HepG2 (cell line): Measurements from ENCODE around the gene ACP2. TPM values are rescaled to one million over a fixed set of nuclear protein-coding genes. Genes with fewer than 3 reads are reported as not detected.
A peak's percentile ranks its signal among the peaks of the same experiment; 100 is the strongest.

Experiments used
- ATAC-seq: fragments of 200-7000 bp; cut with Tn5 transposase; 3 replicates; pipeline ENCODE4 v1.9.1; 2020; ENCODE audit warnings: mild to moderate bottlenecking, moderate library complexity
- BruUV-seq: library from RNA; stranded (reverse); fragments of 400-500 nt; replicated peaks from 2 replicates; lab custom pipeline; 2021; lab: Mats Ljungman, UMichigan
- CTCF ChIA-PET: fragments of 300-600 bp; formaldehyde crosslinking; extraction: SDS; loops from one replicate; lab custom pipeline; 2021; ENCODE audit warnings: low total read pairs, inconsistent platforms, low intra/inter-chr PET ratio; lab: Yijun Ruan, JAX
- POLR2A ChIA-PET: fragments of 350-600 bp; sonication (Branson Sonifier 250); formaldehyde crosslinking; loops from one replicate; lab custom pipeline; 2020; ENCODE audit warnings: antibody characterized with exemption, inconsistent platforms; lab: Yijun Ruan, JAX
- DNase-seq: peaks from one replicate; pipeline ENCODE4 v3.0.0-alpha.2; 2015; ENCODE audit warnings: low spot score
- FAIRE-seq: peaks from 3 replicates; lab custom pipeline; 2011; peaks lifted over from hg19 to GRCh38; lab: Jason Lieb, UNC
- H2AFZ ChIP-seq: one replicate; pipeline ENCODE4 v1.6.1; 2011; ENCODE audit warnings: low read length, inconsistent platforms
- H3K27ac ChIP-seq: fragments of 300-600 bp; 3 replicates; pipeline ENCODE4 v1.8.0; 2011; ENCODE audit warnings: mixed run types, mild to moderate bottlenecking, mixed read lengths, low read length, inconsistent platforms; ENCODE audit not compliant: insufficient read depth; ENCODE audit errors: extremely low read length
- H3K27me3 ChIP-seq, 2 experiments: fragments of 200-600 bp in 1 of 2; 2 replicates in 1 of 2; 3 replicates in 1 of 2; pipeline versions ENCODE4 v1.6.0 to v1.8.0; 2011; ENCODE audit warnings: low read length in 2 of 2, mild to moderate bottlenecking in 2 of 2, moderate library complexity in 2 of 2, inconsistent platforms in 1 of 2; ENCODE audit not compliant: insufficient read depth in 2 of 2, control insufficient read depth in 1 of 2
- H3K36me3 ChIP-seq, 2 experiments: fragments of 200-600 bp in 1 of 2; replicated peaks in 1 of 2; 2 replicates in 1 of 2; 3 replicates in 1 of 2; pipeline versions ENCODE4 v1.5.1 to v1.8.0; 2011; ENCODE audit warnings: low read length in 2 of 2, inconsistent platforms in 1 of 2; ENCODE audit not compliant: insufficient read depth in 2 of 2, control insufficient read depth in 1 of 2
- H3K4me1 ChIP-seq: 2 replicates; pipeline ENCODE4 v1.5.1; 2012; ENCODE audit warnings: low read length, inconsistent platforms; ENCODE audit not compliant: insufficient read depth
- H3K4me2 ChIP-seq: 2 replicates; pipeline ENCODE4 v1.6.0; 2011; ENCODE audit warnings: low read depth, low read length, inconsistent platforms
- H3K4me3 ChIP-seq, 3 experiments: fragments of 200-600 bp in 1 of 3; sonication (generic), shearing (Covaris generic) in 1 of 3; replicated peaks in 1 of 3; 2 replicates each; pipeline ENCODE4 v1.5.1; 2011 to 2016; ENCODE audit warnings: low read length in 3 of 3, inconsistent platforms in 2 of 3, low read depth in 2 of 3, mild to moderate bottlenecking in 2 of 3, control low read depth in 1 of 3, mixed read lengths in 1 of 3; ENCODE audit not compliant: insufficient read depth in 1 of 3
- H3K79me2 ChIP-seq: one replicate; pipeline ENCODE4 v1.6.1; 2011; ENCODE audit warnings: low read length, inconsistent platforms; ENCODE audit not compliant: insufficient read depth
- H3K9ac ChIP-seq: 2 replicates; pipeline ENCODE4 v1.6.0; 2011; ENCODE audit warnings: mild to moderate bottlenecking, low read depth, low read length, inconsistent platforms; ENCODE audit not compliant: insufficient read depth
- H3K9me3 ChIP-seq: 2 replicates; pipeline ENCODE4 v1.5.1; 2012; ENCODE audit warnings: mild to moderate bottlenecking, low read length
- H4K20me1 ChIP-seq: 2 replicates; pipeline ENCODE4 v1.6.0; 2011; ENCODE audit warnings: inconsistent platforms, mild to moderate bottlenecking, low read length, moderate library complexity; ENCODE audit not compliant: insufficient read depth
- ADNP ChIP-seq: sonication (generic); formaldehyde crosslinking; IDR thresholded peaks from 2 replicates; pipeline ENCODE4 v1.4.0; 2020; ENCODE audit warnings: missing genetic modification reagents
- E2F1 ChIP-seq: sonication (generic); formaldehyde crosslinking; IDR thresholded peaks from 2 replicates; pipeline ENCODE4 v1.5.0; 2020; ENCODE audit warnings: missing genetic modification reagents
- KMT2A ChIP-seq: sonication (generic); formaldehyde crosslinking; IDR thresholded peaks from 2 replicates; pipeline ENCODE4 v1.4.0; 2020; ENCODE audit warnings: missing genetic modification reagents
- MBD4 ChIP-seq: IDR thresholded peaks from 2 replicates; pipeline ENCODE4 v1.6.1; 2012; ENCODE audit warnings: low read length, inconsistent platforms, borderline replicate concordance
- NCOA2 ChIP-seq: sonication (generic); formaldehyde crosslinking; IDR thresholded peaks from 2 replicates; pipeline ENCODE4 v1.8.0; 2022; ENCODE audit warnings: inconsistent platforms
- SIX1 ChIP-seq: sonication (generic); formaldehyde crosslinking; IDR thresholded peaks from 2 replicates; pipeline ENCODE4 v1.4.0; 2020; ENCODE audit warnings: missing genetic modification reagents, borderline replicate concordance
- ZFAT ChIP-seq: sonication (generic); formaldehyde crosslinking; conservative IDR thresholded peaks from 2 replicates; pipeline ENCODE4 v1.8.1; 2023; ENCODE audit warnings: missing genetic modification reagents, inconsistent platforms
- ZNF138 ChIP-seq: sonication (generic); formaldehyde crosslinking; IDR thresholded peaks from 2 replicates; pipeline ENCODE4 v1.5.0; 2020; ENCODE audit warnings: mild to moderate bottlenecking, low read depth, missing genetic modification reagents
- ZNF225 ChIP-seq: sonication (generic); formaldehyde crosslinking; IDR thresholded peaks from 2 replicates; pipeline ENCODE4 v1.4.0; 2020; ENCODE audit warnings: mild to moderate bottlenecking, missing genetic modification reagents
- ZNF343 ChIP-seq: sonication (generic); formaldehyde crosslinking; IDR thresholded peaks from 2 replicates; pipeline ENCODE4 v1.4.0; 2020; ENCODE audit warnings: mild to moderate bottlenecking, missing genetic modification reagents
- ZNF503 ChIP-seq: sonication (generic); formaldehyde crosslinking; IDR thresholded peaks from 2 replicates; pipeline ENCODE4 v1.4.0; 2020; ENCODE audit warnings: missing genetic modification reagents
- ZNF510 ChIP-seq: sonication (generic); formaldehyde crosslinking; IDR thresholded peaks from 2 replicates; pipeline ENCODE4 v1.4.0; 2020; ENCODE audit warnings: low read depth, mild to moderate bottlenecking, missing genetic modification reagents
- ZNF549 ChIP-seq: sonication (generic); formaldehyde crosslinking; IDR thresholded peaks from 2 replicates; pipeline ENCODE4 v1.5.0; 2020; ENCODE audit warnings: missing genetic modification reagents
- ZNF792 ChIP-seq: IDR thresholded peaks from 2 replicates; pipeline ENCODE4 v1.6.1; 2016
- whole genome bisulfite sequencing: methylation state at CpG from one replicate; pipeline ENCODE4 v1.1.6; 2017; ENCODE audit warnings: low lambda C conversion rate; 5-methylcytosine and 5-hydroxymethylcytosine counted together
- in situ Hi-C: cut with HindIII; loops from 2 replicates; pipeline ENCODE4 v1.10.0; 2017; ENCODE audit warnings: low pct_unique_long_range_greater_than_20kb; ENCODE audit not compliant: extremely low pct_ligation_motif_present
- intact Hi-C: fragments of 100-400 bp; cut with micrococcal nuclease; formaldehyde crosslinking; loops from one replicate; pipeline ENCODE4 v1.10.0; 2022; ENCODE audit not compliant: unreplicated experiment
- polyA plus RNA-seq, 8 experiments: library from polyadenylated mRNA; depleted of rRNA in 3 of 8; stranded (reverse) in 7 of 8; unstranded in 1 of 8; fragments of >200 nt; fragmentation: Illumina TruSeq in 4 of 8; extraction: Trizol in 4 of 8; gene quantifications; 2 replicates each; pipeline versions ENCODE4 v1.2.1 to v1.2.3, GENCODE V29; 2011 to 2016; ENCODE audit warnings: low read depth in 4 of 8, missing spikeins in 1 of 8, mixed read lengths in 1 of 8; ENCODE audit not compliant: insufficient read depth in 1 of 8
- total RNA-seq, 5 experiments: library from RNA; depleted of rRNA; stranded (reverse); fragments of >200 nt; fragmentation: Illumina TruSeq; extraction: Trizol; gene quantifications; 2 replicates each; pipeline ENCODE4 v1.2.3, GENCODE V29; 2016; ENCODE audit warnings: low read depth in 1 of 5
- TF ChIP-seq, protein P1 (sequence below): sonication (generic); formaldehyde crosslinking; IDR thresholded peaks from 2 replicates; pipeline ENCODE4 v1.4.0; 2020; ENCODE audit warnings: missing genetic modification reagents
- TF ChIP-seq, protein P2 (sequence below): sonication (generic); formaldehyde crosslinking; IDR thresholded peaks from 2 replicates; pipeline ENCODE4 v1.4.0; 2020; ENCODE audit warnings: missing genetic modification reagents
- TF ChIP-seq, protein P3 (sequence below): sonication (generic); formaldehyde crosslinking; IDR thresholded peaks from 2 replicates; pipeline ENCODE4 v1.9.0; 2022; ENCODE audit warnings: missing genetic modification reagents, mild to moderate bottlenecking, borderline replicate concordance

Gene ACP2
- total and polyA plus RNA-seq, 2 of the 13 experiments (the other 11 are each of a cell fraction or from before 2014, with no cell fraction given) = 17.7 to 20.2 TPM

DNA sequence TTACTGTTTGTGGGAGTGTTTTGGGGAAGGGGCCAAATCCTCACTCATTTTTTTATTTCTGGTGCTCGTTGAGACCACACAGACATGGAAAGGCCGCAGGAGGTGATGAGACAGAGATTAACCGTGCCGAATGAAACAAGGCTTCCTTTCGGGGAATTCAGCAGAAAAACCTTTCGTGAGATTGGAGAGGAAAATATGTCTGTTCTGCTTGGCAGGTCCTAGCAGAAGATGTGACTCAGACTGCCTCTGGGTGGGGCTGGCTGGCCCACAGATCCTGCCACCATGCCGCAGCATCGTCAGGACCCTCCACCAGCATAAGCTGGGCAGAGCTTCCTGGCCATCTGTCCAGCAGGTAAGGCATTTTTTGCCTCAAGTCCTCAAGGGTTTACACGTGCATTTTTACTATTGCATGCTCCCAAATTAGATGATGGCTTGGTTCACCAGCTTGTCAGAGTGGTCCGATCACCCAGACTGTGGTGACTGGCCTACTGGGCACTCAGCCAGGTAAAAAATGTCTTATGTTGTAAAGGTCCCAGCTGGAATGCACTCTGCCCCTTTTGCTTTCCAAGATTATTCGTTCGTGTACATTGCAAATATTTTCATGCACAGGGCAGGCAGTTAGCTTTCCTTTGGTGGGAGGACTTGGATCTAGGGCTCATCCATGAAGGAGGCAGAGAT is 32.4 kb downstream of the ACP2 start:
- 1% methylated on average over 8 of the region's 12 CpGs for WGBS
- no TSS peak for BruUV-seq
- H3K36me3 ChIP-seq = peaks cover 4 to 12% of the 10 kb centered on the region in 2 experiments; a peak in 2 of 5 replicates
- no peak overlapping the region for H2AFZ ChIP-seq
- H3K4me1 ChIP-seq = peaks cover 65% of the 10 kb centered on the region
- H3K79me2 ChIP-seq = peaks cover 42% of the 10 kb centered on the region
- ChIA-PET CTCF (no interaction called here), POLR2A (interaction anchor here (0.6 to 4.6 kb wide), 13 partner anchors 11 to 43 kb away, joined by 3 to 247 read pairs (median 25); partner anchors contain the start of genes ACP2, NR1H3 and PACSIN3)
- in situ Hi-C loops (no loop called here), intact Hi-C loops (loop anchor here (1.0 kb wide), 2 partner anchors 37 to 39 kb away; no protein-coding TSS in a partner anchor)
- H3K27me3 ChIP-seq = no peaks in the 10 kb centered on the region; a peak in 1 of 5 replicates
- peak overlapping the region; percentile 70 to 86 (median 79) for H3K4me3 ChIP-seq
- peak overlapping the region; percentile 91 for H3K4me2 ChIP-seq
- H3K27ac ChIP-seq = peak overlapping the region; percentile 86
- H3K9me3 ChIP-seq = no peaks in the 10 kb centered on the region
- FAIRE-seq (peak; percentile 80), ATAC-seq (peak; percentile 58), DNase-seq (peak; percentile 74)
- peaks cover 22% of the 10 kb centered on the region for H4K20me1 ChIP-seq
- peak overlapping the region; percentile 88; the same call in 1 of the 2 replicates for H3K9ac ChIP-seq
- TF ChIP-seq ZNF225 (CRISPR knock-in tag) (no peak), NCOA2 (CRISPR knock-in tag) (peak; percentile 36; the same call in 1 of the 2 replicates), ADNP (CRISPR knock-in tag) (no peak), ZNF138 (CRISPR knock-in tag) (no peak), ZNF503 (CRISPR knock-in tag) (no peak), ZNF792 (CRISPR knock-in tag) (no peak), ZNF510 (no peak), MBD4 (no peak), KMT2A (peak; percentile 50; the same call in 1 of the 2 replicates), SIX1 (no peak), ZNF343 (CRISPR knock-in tag) (no peak), E2F1 (no peak), ZFAT (CRISPR knock-in tag) (no peak), ZNF549 (CRISPR knock-in tag) (peak; percentile 97)
- TF ChIP-seq, protein P1, sequence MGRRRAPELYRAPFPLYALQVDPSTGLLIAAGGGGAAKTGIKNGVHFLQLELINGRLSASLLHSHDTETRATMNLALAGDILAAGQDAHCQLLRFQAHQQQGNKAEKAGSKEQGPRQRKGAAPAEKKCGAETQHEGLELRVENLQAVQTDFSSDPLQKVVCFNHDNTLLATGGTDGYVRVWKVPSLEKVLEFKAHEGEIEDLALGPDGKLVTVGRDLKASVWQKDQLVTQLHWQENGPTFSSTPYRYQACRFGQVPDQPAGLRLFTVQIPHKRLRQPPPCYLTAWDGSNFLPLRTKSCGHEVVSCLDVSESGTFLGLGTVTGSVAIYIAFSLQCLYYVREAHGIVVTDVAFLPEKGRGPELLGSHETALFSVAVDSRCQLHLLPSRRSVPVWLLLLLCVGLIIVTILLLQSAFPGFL (CRISPR knock-in tag) = no peak
- TF ChIP-seq, protein P2, sequence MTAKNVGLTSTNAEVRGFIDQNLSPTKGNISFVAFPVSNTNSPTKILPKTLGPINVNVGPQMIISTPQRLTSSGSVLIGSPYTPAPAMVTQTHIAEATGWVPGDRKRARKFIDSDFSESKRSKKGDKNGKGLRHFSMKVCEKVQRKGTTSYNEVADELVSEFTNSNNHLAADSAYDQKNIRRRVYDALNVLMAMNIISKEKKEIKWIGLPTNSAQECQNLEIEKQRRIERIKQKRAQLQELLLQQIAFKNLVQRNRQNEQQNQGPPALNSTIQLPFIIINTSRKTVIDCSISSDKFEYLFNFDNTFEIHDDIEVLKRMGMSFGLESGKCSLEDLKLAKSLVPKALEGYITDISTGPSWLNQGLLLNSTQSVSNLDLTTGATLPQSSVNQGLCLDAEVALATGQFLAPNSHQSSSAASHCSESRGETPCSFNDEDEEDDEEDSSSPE (CRISPR knock-in tag) = 0 out of 2 replicates have a peak, but pooled peaks have one; percentile 25
- TF ChIP-seq, protein P3, sequence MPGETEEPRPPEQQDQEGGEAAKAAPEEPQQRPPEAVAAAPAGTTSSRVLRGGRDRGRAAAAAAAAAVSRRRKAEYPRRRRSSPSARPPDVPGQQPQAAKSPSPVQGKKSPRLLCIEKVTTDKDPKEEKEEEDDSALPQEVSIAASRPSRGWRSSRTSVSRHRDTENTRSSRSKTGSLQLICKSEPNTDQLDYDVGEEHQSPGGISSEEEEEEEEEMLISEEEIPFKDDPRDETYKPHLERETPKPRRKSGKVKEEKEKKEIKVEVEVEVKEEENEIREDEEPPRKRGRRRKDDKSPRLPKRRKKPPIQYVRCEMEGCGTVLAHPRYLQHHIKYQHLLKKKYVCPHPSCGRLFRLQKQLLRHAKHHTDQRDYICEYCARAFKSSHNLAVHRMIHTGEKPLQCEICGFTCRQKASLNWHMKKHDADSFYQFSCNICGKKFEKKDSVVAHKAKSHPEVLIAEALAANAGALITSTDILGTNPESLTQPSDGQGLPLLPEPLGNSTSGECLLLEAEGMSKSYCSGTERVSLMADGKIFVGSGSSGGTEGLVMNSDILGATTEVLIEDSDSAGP (CRISPR knock-in tag) = no peak
